ENCODE measurements around the gene G6PC3. TPM values are rescaled to one million over a fixed set of nuclear protein-coding genes. Genes with fewer than 3 reads are reported as not detected.
"Not testable (repeated sequence)": the region's sequence is repeated elsewhere in the genome, so short reads cannot be mapped to it uniquely, and the experiment has no call there.

The G6PC3 gene
- total RNA-seq, 1 donor from 2014 or later: 22.7 TPM

- intact Hi-C loops (cut with micrococcal nuclease): no loop called here
These were observed 35.4 kb downstream of the G6PC3 start for GRCh38 chr17:44105941-44106340.

- intact Hi-C loops (cut with micrococcal nuclease): no loop called here
These were observed 36.3 kb downstream of the G6PC3 start for GRCh38 chr17:44106801-44107200.

- intact Hi-C loops (cut with micrococcal nuclease): no loop called here
These were observed 38.1 kb downstream of the G6PC3 start for GRCh38 chr17:44108440-44109311.

- intact Hi-C loops (cut with micrococcal nuclease): no loop called here
These were observed 38.7 kb downstream of the G6PC3 start for GRCh38 chr17:44109312-44109630.

GRCh38 chr17:44110011-44110686 lies 39.6 kb downstream of the G6PC3 start:
- intact Hi-C loops (cut with micrococcal nuclease): loop anchor here (10.0 kb wide), 1 partner anchor 175 kb away; no protein-coding TSS in a partner anchor

GRCh38 chr17:44110823-44111633 lies 40.5 kb downstream of the G6PC3 start:
- intact Hi-C loops (cut with micrococcal nuclease): loop anchor here (10.0 kb wide), 1 partner anchor 176 kb away; no protein-coding TSS in a partner anchor

- intact Hi-C loops (cut with micrococcal nuclease): loop anchor here (10.0 kb wide), 1 partner anchor 177 kb away; no protein-coding TSS in a partner anchor
These were observed 41.2 kb downstream of the G6PC3 start for GRCh38 chr17:44111777-44112176.

- intact Hi-C loops (cut with micrococcal nuclease): loop anchor here (10.0 kb wide), 1 partner anchor 178 kb away; no protein-coding TSS in a partner anchor
These were observed 42.0 kb downstream of the G6PC3 start for GRCh38 chr17:44112284-44113280.

GRCh38 chr17:44113382-44113781 lies 42.8 kb downstream of the G6PC3 start:
- intact Hi-C loops (cut with micrococcal nuclease): loop anchor here (10.0 kb wide), 1 partner anchor 179 kb away; no protein-coding TSS in a partner anchor

- intact Hi-C loops (cut with micrococcal nuclease): loop anchor here (10.0 kb wide), 1 partner anchor 179 kb away; no protein-coding TSS in a partner anchor
These were observed 43.6 kb downstream of the G6PC3 start for GRCh38 chr17:44113868-44114840.

GRCh38 chr17:44115585-44116415 lies 45.3 kb downstream of the G6PC3 start:
- intact Hi-C loops (cut with micrococcal nuclease): loop anchor here (10.0 kb wide), 1 partner anchor 181 kb away; no protein-coding TSS in a partner anchor

- intact Hi-C loops (cut with micrococcal nuclease): loop anchor here (10.0 kb wide), 1 partner anchor 183 kb away; no protein-coding TSS in a partner anchor
These were observed 46.8 kb downstream of the G6PC3 start for GRCh38 chr17:44117351-44117750.

GRCh38 chr17:44118427-44119050 lies 48.0 kb downstream of the G6PC3 start:
- intact Hi-C loops (cut with micrococcal nuclease): loop anchor here (10.0 kb wide), 1 partner anchor 184 kb away; no protein-coding TSS in a partner anchor

- intact Hi-C loops (cut with micrococcal nuclease): loop anchor here (10.0 kb wide), 1 partner anchor 184 kb away; no protein-coding TSS in a partner anchor
These were observed 48.5 kb downstream of the G6PC3 start for GRCh38 chr17:44119062-44119461.

GRCh38 chr17:44119798-44120197 lies 49.3 kb downstream of the G6PC3 start:
- intact Hi-C loops (cut with micrococcal nuclease): loop anchor here (10.0 kb wide), 1 partner anchor 185 kb away; no protein-coding TSS in a partner anchor

GRCh38 chr17:44120281-44120680 lies 49.7 kb downstream of the G6PC3 start:
- intact Hi-C loops (cut with micrococcal nuclease): not testable (repeated sequence)
